Tibial nerve (tissue), 4 donors: ENCODE results near the gene URM1. TPM values are rescaled to one million over a fixed set of nuclear protein-coding genes. Genes with fewer than 3 reads are reported as not detected.
"Not testable (repeated sequence)": the region's sequence is repeated elsewhere in the genome, so short reads cannot be mapped to it uniquely, and the experiment has no call there.

ENCODE experiments used
- DNase-seq, 2 donors: peaks; one replicate each; pipeline ENCODE4 v3.0.0-alpha.2; 2019; ENCODE audit warnings: low spot score in 2 of 2
- H3K27ac ChIP-seq, 4 donors: fragments of 200-600 bp; sonication (generic) in 3 of 4; one replicate each; pipeline ENCODE4 v1.5.1; 2017 to 2019; ENCODE audit warnings: mild to moderate bottlenecking in 1 of 4
- H3K27me3 ChIP-seq, 2 donors: fragments of 200-600 bp; sonication (generic) in 1 of 2; one replicate each; pipeline versions ENCODE4 v1.5.1 to v1.6.0; 2017 to 2019
- H3K36me3 ChIP-seq, 3 donors: fragments of 200-600 bp; sonication (generic); one replicate each; pipeline ENCODE4 v1.5.1; 2018 to 2019
- H3K4me1 ChIP-seq, 4 donors: fragments of 200-600 bp; sonication (generic) in 3 of 4; one replicate each; pipeline ENCODE4 v1.5.1; 2017 to 2019
- H3K4me3 ChIP-seq, 4 donors: fragments of 200-600 bp; sonication (generic) in 3 of 4; one replicate each; pipeline ENCODE4 v1.5.1; 2017 to 2019; ENCODE audit warnings: mild to moderate bottlenecking in 1 of 4, moderate library complexity in 1 of 4
- H3K9me3 ChIP-seq, 4 donors: fragments of 200-600 bp; sonication (generic) in 3 of 4; one replicate each; pipeline ENCODE4 v1.5.1; 2017 to 2019
- CTCF ChIP-seq, 5 experiments: fragments of 200-600 bp in 3 of 5; fragments of 450-650 bp in 2 of 5; sonication (generic) in 3 of 5; IDR thresholded peaks; one replicate each; pipeline ENCODE4 v1.5.1; 2016 to 2019; ENCODE audit warnings: antibody characterized with exemption in 5 of 5, mild to moderate bottlenecking in 3 of 5, moderate library complexity in 2 of 5
- EP300 ChIP-seq, 2 donors: sonication (generic); formaldehyde crosslinking; IDR thresholded peaks; one replicate each; pipeline ENCODE4 v1.6.1; 2017; ENCODE audit warnings: antibody characterized with exemption in 2 of 2, mild to moderate bottlenecking in 1 of 2
- POLR2A ChIP-seq, 2 donors: fragments of 450-650 bp; IDR thresholded peaks; one replicate each; pipeline ENCODE4 v1.6.1; 2017; ENCODE audit warnings: antibody characterized with exemption in 2 of 2, mild to moderate bottlenecking in 2 of 2, moderate library complexity in 2 of 2
- WGBS, 2 donors: methylation state at CpG; one replicate each; pipeline ENCODE4 v1.1.5; 2018; 5-methylcytosine and 5-hydroxymethylcytosine counted together
- total RNA-seq, 4 donors: library from RNA; depleted of rRNA; stranded (reverse); fragments of >200 nt; gene quantifications; one replicate each; pipeline ENCODE4 v1.1.0, GENCODE V29; 2016

Gene URM1
- total RNA-seq, 4 donors from 2014 or later: 18.1 to 25.5 (median 23.2) TPM

GRCh38 chr9:128335914-128336313 is 35.3 kb upstream of the URM1 start:
- TF ChIP-seq CTCF (IDR thresholded peaks at IDR 0.05): no peak
- TF ChIP-seq EP300 (IDR thresholded peaks at IDR 0.05): no peak
- TF ChIP-seq POLR2A (IDR thresholded peaks at IDR 0.05): no peak
- no peaks in the 10 kb centered on the region for H3K9me3 ChIP-seq
- 90 to 94% methylated on average over 2 of the region's 2 CpGs for WGBS, 2 donors
- DNase-seq: no peak
- H3K27me3 ChIP-seq: no peaks in the 10 kb centered on the region
- no peak overlapping the region for H3K27ac ChIP-seq
- H3K4me1 ChIP-seq: peaks cover 0 to 8% (median 5%) of the 10 kb centered on the region in 4 donors
- no peak overlapping the region for H3K4me3 ChIP-seq
- peaks cover 0 to 42% (median 0%) of the 10 kb centered on the region in 3 donors for H3K36me3 ChIP-seq

- no peak for TF ChIP-seq POLR2A (IDR thresholded peaks at IDR 0.05)
- TF ChIP-seq EP300 (IDR thresholded peaks at IDR 0.05): no peak
- no peak for TF ChIP-seq CTCF (IDR thresholded peaks at IDR 0.05)
- Histone ChIP-seq H3K27ac (no peak overlapping the region), H3K36me3 (peaks cover 0 to 26% (median 0%) of the 10 kb centered on the region in 3 donors), H3K4me1 (peaks cover 0 to 19% (median 10%) of the 10 kb centered on the region in 4 donors), H3K9me3 (no peaks in the 10 kb centered on the region), H3K27me3 (no peaks in the 10 kb centered on the region), H3K4me3 (no peak overlapping the region)
- DNase-seq: no peak
- WGBS, 2 donors: 90 to 91% methylated on average over 7 of the region's 7 CpGs
Measured at GRCh38 chr9:128337936-128338335, 33.2 kb upstream of the URM1 start.

GRCh38 chr9:128338852-128339614 is 32.1 kb upstream of the URM1 start:
- H3K4me3 ChIP-seq, DNase-seq, H3K27ac ChIP-seq, H3K27me3 ChIP-seq, H3K9me3 ChIP-seq: not testable (repeated sequence)
- Histone ChIP-seq H3K36me3 (peaks cover 0 to 26% (median 1%) of the 10 kb centered on the region in 3 donors), H3K4me1 (peaks cover 0 to 19% (median 10%) of the 10 kb centered on the region in 4 donors)
- WGBS, 2 donors: 82 to 95% methylated on average over 15 of the region's 15 CpGs

- Histone ChIP-seq H3K4me1 (peaks cover 0 to 19% (median 10%) of the 10 kb centered on the region in 4 donors), H3K36me3 (peaks cover 0 to 26% (median 10%) of the 10 kb centered on the region in 3 donors), H3K27me3 (no peaks in the 10 kb centered on the region), H3K4me3 (peak within 1 kb of the TSS; percentile 78 to 92 (median 88)), H3K27ac (peak within 1 kb of the TSS; percentile 21 to 82 (median 79)), H3K9me3 (no peaks in the 10 kb centered on the region)
- 9 to 17% methylated on average over 29 to 52 of the region's 75 CpGs for WGBS, 2 donors
- peak; percentile 28 to 37 for DNase-seq
- TF ChIP-seq POLR2A (IDR thresholded peaks at IDR 0.05) (peak in 1 of 2 donors; percentile 21), CTCF (IDR thresholded peaks at IDR 0.05) (peak in 1 of 5 experiments; percentile 14), EP300 (IDR thresholded peaks at IDR 0.05) (no peak)
Measured at GRCh38 chr9:128339761-128340690, 31.1 kb upstream of the URM1 start, which contains the start of gene SLC27A4. TSS of gene SLC27A4 (plus strand) at chr9:128340527. CDS start at chr9:128343133, 2,606 bp downstream.

GRCh38 chr9:128340691-128341434 is 30.3 kb upstream of the URM1 start:
- TF ChIP-seq POLR2A (IDR thresholded peaks at IDR 0.05) (no peak), CTCF (IDR thresholded peaks at IDR 0.05) (no peak), EP300 (IDR thresholded peaks at IDR 0.05) (no peak)
- H3K4me3 ChIP-seq: peak overlapping the region; percentile 78 to 92 (median 88)
- peaks cover 0 to 33% (median 10%) of the 10 kb centered on the region in 3 donors for H3K36me3 ChIP-seq
- no peak for DNase-seq
- peak overlapping the region; percentile 21 to 82 (median 64) for H3K27ac ChIP-seq
- peaks cover 0 to 19% (median 10%) of the 10 kb centered on the region in 4 donors for H3K4me1 ChIP-seq
- H3K9me3 ChIP-seq: no peaks in the 10 kb centered on the region
- 2% methylated on average over 9 to 34 of the region's 48 CpGs for WGBS, 2 donors
- no peaks in the 10 kb centered on the region for H3K27me3 ChIP-seq
